SK-MEL-5 (cell line): ENCODE data around the gene THEMIS. TPM values are rescaled to one million over a fixed set of nuclear protein-coding genes. Genes with fewer than 3 reads are reported as not detected.
"Not testable (repeated sequence)": the region's sequence is repeated elsewhere in the genome, so short reads cannot be mapped to it uniquely, and the experiment has no call there.

ENCODE experiments used
- DNase-seq: peaks from one replicate; pipeline ENCODE4 v3.0.0-alpha.2; 2016; ENCODE audit warnings: low read depth, low spot score
- in situ Hi-C: cut with HindIII; loops from 2 replicates; pipeline ENCODE4 v1.10.0; 2016; ENCODE audit warnings: low sequenced_read_pairs, high pct_unique_total_duplicates, low pct_unique_long_range_greater_than_20kb
- small RNA-seq, 2 experiments: library from RNA; depleted of rRNA; stranded (forward); fragments of <200 nt; gene quantifications; one replicate each; pipeline ENCODE3, GENCODE V24; 2014
- total RNA-seq: library from RNA; depleted of rRNA; stranded (reverse); fragments of >200 nt; shearing (Covaris generic); gene quantifications from 2 replicates; pipeline ENCODE4 v1.2.3, GENCODE V29; 2014

THEMIS gene
- total RNA-seq, 1 experiment from 2014 or later = not detected

DNA sequence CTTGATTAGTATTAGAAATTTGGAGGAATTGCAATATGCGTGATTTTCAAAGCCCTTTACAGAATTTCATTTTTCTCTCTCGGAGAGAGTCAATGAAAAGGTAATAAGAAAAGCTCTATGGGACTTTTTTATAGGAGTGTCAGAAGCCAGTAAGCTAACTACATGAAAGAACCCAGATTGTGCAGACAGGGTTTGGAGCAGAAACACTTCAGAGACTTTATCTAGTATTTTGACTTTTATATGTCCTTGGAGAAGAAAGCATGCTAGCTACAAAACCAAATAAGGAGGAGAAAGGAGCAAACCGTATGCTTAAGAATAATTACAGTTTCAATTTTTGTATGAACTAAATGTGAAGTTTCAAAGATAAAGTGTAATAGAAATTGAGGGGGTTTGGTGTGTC lies 182.2 kb downstream of the THEMIS start:
- no peak for DNase-seq
- in situ Hi-C loops = no loop called here

DNA sequence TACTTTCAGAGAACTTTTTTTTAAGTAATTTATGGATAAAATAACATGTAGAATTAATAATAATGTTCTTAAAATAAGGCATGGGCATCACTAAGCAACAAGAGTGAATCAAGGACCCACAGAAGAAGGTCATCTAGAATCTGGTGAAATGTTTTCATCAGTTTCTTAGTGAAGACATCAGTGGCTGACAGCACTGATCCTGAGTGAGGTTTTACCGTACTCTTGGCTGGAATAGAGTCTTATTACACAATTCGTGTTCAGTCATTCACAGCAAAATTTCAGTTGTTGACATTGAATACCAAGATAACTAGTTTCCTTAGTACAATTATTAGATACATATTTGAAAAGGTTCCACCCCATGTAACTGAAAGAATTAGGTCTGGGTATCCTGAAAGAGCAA lies 183.5 kb downstream of the THEMIS start:
- no peak for DNase-seq
- in situ Hi-C loops = no loop called here

GRCh38 chr6:127716465-127716864 lies 184.4 kb downstream of the THEMIS start:
- in situ Hi-C loops = no loop called here
- no peak for DNase-seq

DNA sequence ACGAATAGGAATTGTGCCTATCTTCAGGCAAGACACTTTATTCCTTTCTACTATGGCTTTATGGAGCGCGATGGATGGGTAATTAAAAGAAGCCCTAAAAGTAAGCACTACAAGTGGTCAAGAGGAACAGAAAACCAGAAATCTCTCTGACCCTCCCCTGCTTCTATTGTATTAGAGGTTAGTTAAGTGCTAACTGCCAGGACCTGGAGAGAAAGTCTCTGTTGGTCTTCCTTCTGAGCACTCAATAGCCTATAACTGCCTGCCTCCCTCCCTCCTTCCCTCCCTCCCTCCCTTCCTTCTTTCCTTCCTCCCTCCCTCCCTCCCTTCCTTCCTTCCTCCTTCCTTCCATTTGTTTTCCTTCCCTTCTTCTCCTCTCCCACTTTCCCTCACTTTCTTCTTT lies 190.2 kb downstream of the THEMIS start:
- in situ Hi-C loops = no loop called here
- no peak for DNase-seq

GRCh38 chr6:127706216-127706615 lies 194.6 kb downstream of the THEMIS start:
- no peak for DNase-seq
- in situ Hi-C loops = no loop called here

GRCh38 chr6:127695108-127695507 lies 205.8 kb downstream of the THEMIS start:
- no peak for DNase-seq
- in situ Hi-C loops = no loop called here

GRCh38 chr6:127691146-127691545 lies 209.7 kb downstream of the THEMIS start:
- no peak for DNase-seq
- in situ Hi-C loops = no loop called here

- DNase-seq = no peak
- in situ Hi-C loops = no loop called here
These were observed 210.3 kb downstream of the THEMIS start for GRCh38 chr6:127690588-127690987.

DNA sequence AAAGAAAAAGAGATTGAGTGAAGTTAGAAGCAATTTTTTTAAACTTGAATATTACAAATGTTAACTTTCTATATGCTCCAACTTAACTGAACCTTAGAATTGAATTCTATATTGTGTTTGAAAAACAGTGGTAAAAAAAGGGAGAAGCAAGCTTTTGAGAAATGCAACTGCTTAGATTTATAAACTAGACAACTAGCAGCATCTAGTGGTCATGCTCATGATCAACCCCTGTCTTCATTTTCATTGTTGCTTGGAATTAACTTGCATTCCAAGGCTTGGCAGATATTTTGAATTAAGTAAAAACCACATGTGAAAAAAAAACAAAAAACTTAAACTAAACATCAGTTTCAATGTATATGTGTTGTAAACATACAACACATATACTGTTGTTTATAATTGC lies 210.8 kb downstream of the THEMIS start:
- in situ Hi-C loops = no loop called here
- peak; percentile 41 for DNase-seq

GRCh38 chr6:127687490-127687889 lies 213.4 kb downstream of the THEMIS start:
- in situ Hi-C loops, DNase-seq: not testable (repeated sequence)

DNA sequence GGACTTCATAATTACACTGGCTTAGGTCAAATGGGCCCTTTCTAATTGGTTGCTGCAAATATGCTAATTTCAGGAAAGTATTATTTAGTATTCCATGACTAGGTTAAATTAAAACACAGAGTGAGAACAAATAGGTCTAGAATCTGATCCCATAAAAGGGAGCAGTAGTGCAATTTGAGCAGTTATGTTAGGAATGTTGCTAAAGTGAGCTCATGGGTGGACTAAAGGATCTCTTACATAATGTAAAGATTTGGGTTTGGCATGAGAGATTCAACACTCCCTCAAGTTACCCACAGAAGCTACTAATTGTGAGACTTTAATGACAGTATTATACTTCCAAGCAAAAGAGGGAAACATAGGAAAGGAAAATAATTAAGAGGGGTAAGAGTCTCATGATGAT lies 214.8 kb downstream of the THEMIS start:
- no peak for DNase-seq
- in situ Hi-C loops = no loop called here

DNA sequence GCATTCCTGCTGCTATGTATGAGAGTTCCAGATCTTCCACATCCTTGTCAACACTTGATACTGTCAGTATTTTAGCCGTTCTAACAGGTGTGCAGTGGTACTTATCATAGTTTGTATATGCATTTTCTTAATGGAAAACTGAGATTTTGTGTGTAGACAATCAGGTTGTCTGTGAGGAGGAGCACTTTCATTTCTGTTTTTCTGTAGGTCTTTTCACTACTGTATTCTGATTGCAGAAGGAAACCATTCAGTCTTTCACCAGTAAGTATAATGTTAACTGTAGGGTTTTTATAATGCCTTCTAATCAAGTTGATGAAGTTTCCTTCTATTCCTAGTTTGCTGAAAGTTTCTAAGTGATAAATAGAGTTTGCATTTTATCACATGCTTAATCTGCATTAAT lies 216.4 kb downstream of the THEMIS start:
- DNase-seq = no peak
- in situ Hi-C loops = no loop called here

Small RNAs within 50 kb of the gene (small RNA-seq; reads per million reads assigned to genes)
- 0 reads per million in 2 experiments for gene MRPS17P5
